Astrocyte of the spinal cord (primary cell): Measurements from ENCODE around the gene TMEM242.

Experiments used
- DNase-seq: peaks from one replicate; pipeline ENCODE4 v3.0.0; 2011; ENCODE audit warnings: low read depth, low spot score
- H3K4me3 ChIP-seq: 2 replicates; pipeline ENCODE4 v1.5.1; 2011; ENCODE audit warnings: low read depth, mild to moderate bottlenecking, low read length, moderate library complexity
- in situ Hi-C: cut with HindIII; loops from 2 replicates; pipeline ENCODE4 v1.10.0; 2017; ENCODE audit warnings: low sequenced_read_pairs
- TF ChIP-seq, protein P1 (sequence below): IDR thresholded peaks from 2 replicates; pipeline ENCODE4 v1.5.1; 2012; ENCODE audit warnings: low read depth, mild to moderate bottlenecking, low read length, inconsistent platforms

Gene TMEM242

DNA sequence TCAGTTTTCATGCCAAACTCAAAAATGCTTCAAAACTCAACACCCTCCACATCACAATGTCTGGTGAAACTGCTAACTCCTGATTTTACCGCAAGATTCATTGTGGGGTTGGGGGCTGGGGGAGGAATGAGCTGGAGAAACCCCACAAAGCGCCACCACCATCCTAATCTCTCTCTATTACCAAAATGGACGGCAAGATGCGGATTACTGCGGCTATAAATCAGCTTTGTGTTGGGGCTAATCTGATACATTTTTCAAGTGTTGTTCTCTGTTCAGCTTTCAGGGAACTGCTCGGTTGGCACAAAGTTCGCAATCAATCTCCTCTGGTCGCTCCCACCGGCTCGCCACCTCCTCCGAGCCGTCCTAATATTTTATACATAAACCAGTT is 83.7 kb downstream of the TMEM242 start:
- H3K4me3 ChIP-seq = no peak overlapping the region
- in situ Hi-C loops = no loop called here
- TF ChIP-seq, protein P1, sequence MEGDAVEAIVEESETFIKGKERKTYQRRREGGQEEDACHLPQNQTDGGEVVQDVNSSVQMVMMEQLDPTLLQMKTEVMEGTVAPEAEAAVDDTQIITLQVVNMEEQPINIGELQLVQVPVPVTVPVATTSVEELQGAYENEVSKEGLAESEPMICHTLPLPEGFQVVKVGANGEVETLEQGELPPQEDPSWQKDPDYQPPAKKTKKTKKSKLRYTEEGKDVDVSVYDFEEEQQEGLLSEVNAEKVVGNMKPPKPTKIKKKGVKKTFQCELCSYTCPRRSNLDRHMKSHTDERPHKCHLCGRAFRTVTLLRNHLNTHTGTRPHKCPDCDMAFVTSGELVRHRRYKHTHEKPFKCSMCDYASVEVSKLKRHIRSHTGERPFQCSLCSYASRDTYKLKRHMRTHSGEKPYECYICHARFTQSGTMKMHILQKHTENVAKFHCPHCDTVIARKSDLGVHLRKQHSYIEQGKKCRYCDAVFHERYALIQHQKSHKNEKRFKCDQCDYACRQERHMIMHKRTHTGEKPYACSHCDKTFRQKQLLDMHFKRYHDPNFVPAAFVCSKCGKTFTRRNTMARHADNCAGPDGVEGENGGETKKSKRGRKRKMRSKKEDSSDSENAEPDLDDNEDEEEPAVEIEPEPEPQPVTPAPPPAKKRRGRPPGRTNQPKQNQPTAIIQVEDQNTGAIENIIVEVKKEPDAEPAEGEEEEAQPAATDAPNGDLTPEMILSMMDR = no peak
- no peak for DNase-seq
